Stimulated activated CD4-positive, alpha-beta T cell treated with anti-CD3 and anti-CD28 coated beads, TNF-alpha, amount 100 ng/mL, for 1 hour (primary cell): ENCODE results near the gene TULP4.
"Not testable (repeated sequence)": the region's sequence is repeated elsewhere in the genome, so short reads cannot be mapped to it uniquely, and the experiment has no call there.

Source experiments
- DNase-seq, 3 donors: peaks; one replicate each; pipeline ENCODE4 v3.0.0-alpha.2; 2020; ENCODE audit warnings: low read depth in 3 of 3, low spot score in 1 of 3

The TULP4 gene

GRCh38 chr6:158327211-158327610 lies 14.9 kb downstream of the TULP4 start:
- no peak for DNase-seq

DNA sequence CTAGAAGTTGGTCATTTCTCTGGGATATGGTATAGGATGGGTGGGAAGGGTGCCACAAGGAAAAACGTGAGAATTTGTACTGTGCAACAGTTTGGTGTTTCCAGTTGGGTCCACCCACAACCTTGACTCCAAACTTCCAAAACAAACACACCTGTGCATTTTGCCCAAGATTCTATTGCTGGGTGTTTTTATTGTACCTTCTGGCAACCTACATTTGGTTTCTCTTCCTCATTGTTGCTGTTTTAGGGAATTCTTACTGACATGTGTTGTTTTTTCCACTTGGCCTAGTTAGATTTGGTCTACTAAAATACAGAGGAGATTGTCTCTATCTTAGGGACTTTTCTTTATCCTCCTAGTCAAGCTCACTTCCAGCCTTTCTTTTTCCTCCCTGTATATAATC lies 16.7 kb downstream of the TULP4 start:
- no peak for DNase-seq

DNA sequence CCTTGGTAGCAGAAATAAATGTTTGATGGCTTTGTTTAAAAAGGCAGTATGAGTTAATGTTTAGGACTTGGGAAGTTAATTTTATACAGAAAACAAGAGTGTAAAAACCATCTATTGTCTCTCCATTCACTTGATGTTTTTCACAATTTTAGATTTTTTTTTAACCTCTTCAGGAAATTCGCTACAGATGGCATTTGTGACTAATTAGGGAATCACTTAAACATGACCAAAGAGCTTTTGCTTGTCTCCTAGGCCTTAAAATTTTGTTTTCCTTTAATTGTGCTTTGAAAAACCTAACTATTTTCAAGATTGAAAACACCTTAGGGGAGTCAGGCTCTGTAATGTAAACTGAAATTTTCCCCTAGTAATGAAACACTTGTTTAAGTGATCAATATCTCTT lies 17.3 kb downstream of the TULP4 start:
- no peak for DNase-seq

DNA sequence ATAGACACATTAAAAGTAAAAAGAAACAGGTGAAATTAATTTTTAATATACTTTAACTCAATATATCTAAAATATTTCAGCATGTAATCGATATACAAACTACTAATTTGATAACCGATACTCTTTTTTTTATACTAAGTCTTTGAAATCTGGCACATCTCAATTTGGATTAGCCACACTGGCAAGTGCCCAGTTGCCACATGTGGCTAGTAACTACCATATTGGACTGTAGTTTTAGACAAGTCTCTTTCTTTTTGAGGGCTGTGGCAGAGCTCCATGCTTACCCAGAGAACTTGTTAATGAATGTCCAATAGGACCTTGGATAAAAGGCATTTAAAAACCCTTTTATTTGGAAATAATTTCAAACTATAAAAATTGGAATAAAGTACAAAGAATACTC lies 17.8 kb downstream of the TULP4 start:
- no peak for DNase-seq

DNA sequence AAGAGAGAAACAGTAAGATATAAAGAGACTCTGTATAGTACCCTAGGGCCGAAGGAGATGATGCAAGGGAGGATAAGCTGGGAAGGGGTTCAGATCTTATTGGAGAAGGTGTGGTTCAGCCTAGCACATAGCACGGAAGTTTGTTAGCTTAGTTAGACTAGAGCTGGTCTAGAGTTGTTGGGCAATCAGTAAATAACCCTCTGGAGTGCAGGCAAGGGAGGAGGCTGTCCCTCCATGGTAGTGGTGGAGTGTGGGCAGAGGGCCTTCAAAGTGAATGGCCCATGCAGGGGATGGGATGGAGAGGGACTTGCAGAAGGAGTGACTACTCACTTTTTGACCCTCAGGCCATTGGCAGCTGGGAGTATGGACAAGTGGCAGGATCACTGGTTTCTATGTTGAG lies 20.0 kb downstream of the TULP4 start:
- no peak for DNase-seq

DNA sequence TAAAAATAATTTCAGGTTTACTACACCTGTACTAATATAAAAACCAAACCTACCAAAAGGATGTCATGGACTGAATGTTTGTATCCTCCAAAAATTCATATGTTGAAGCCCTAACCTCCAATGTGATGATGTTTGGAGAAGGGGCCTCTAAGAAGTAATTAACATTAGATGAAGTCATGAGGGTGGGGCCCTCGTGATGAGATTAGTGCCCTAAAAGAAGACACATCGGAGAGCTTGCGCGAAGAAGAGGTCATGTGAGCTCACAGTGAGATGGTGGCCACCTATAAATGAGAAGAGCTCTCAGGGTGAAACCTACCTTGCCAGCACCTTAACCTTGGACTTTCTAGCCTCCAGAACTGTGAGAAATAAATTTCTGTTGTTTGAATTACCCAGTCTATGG lies 20.8 kb downstream of the TULP4 start:
- no peak for DNase-seq

GRCh38 chr6:158334534-158334933 lies 22.3 kb downstream of the TULP4 start:
- DNase-seq, result no peak

DNA sequence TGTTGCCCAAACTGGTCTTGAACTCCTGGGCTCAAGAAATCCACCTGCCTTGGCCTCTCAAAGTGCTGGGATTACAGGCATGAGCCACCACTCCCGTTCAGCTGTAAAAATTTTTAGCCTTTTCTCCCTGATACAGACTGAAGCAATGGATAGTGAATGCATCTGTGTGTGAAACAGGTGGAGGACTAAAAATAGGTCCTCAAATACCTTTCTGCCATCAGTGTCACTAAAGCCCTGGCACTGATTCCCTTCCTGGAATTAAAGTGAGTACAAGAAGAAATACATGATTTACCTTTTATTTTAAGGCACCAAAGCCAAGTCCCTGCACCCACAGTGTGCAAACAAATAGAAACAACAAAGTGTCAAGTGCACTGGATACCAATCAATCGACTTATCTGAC lies 25.1 kb downstream of the TULP4 start:
- no peak for DNase-seq

GRCh38 chr6:158338311-158339112 lies 26.2 kb downstream of the TULP4 start:
- DNase-seq, result no peak

- not testable (repeated sequence) for DNase-seq
Measured at GRCh38 chr6:158339197-158339596, 26.9 kb downstream of the TULP4 start.

DNA sequence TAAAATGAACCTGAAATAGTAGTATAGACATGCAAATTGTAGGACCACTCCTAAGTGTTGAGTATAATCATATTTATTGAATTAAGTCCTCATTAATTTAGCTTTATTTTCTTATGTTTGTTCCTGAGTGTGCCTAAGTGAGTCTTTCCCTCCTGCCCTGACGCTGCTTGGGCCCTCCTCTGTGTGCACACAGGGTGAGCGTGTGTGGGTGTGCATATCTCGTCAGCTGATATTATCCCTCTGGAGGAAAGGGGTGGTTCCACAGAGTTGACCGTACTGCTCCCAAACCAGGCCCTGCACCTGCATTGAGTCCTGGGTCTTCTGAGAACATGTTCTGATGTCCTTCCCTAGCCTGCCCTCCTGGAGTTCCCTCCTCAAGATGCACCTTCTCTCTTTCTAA lies 28.0 kb downstream of the TULP4 start:
- no peak for DNase-seq

- no peak for DNase-seq
Measured at GRCh38 chr6:158344534-158344933, 32.3 kb downstream of the TULP4 start.

DNA sequence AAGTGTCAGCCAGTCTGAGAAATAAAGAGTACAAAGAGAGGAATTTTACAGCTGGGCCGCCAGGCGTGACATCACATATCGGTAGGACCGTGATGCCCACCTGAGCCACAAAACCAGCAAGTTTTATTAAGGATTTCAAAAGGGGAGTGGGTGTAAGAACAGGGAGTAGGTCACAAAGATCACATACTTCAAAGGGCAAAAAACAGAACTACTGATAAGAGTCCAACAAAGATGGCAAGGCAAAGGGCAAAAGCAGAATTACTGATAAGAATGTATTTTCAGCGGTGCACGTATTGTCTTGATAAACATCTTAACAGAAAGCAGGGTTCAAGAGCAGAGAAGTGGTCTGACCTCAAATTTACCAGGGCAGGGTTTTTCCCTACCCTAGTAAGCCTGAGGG lies 33.2 kb downstream of the TULP4 start:
- not testable (repeated sequence) for DNase-seq

DNA sequence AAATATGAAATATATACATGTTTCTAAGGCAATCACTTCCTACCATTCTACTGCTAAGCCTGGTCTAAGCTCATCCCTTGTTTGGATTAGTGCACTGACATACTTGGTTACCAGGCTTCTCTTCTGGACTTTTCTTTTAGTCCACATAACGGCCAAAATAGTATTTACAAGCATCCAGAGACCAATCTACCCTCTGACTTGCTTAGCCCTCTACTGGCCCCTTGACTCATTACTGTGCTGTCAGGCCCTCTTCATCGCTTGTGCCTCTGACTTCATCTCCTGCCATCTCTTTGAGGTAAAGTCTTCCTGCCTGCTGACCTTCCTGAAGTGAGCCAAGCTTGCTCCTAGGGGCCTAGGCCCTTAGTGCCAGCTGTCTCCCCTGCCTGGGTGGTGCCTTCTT lies 35.1 kb downstream of the TULP4 start:
- DNase-seq, result no peak

DNA sequence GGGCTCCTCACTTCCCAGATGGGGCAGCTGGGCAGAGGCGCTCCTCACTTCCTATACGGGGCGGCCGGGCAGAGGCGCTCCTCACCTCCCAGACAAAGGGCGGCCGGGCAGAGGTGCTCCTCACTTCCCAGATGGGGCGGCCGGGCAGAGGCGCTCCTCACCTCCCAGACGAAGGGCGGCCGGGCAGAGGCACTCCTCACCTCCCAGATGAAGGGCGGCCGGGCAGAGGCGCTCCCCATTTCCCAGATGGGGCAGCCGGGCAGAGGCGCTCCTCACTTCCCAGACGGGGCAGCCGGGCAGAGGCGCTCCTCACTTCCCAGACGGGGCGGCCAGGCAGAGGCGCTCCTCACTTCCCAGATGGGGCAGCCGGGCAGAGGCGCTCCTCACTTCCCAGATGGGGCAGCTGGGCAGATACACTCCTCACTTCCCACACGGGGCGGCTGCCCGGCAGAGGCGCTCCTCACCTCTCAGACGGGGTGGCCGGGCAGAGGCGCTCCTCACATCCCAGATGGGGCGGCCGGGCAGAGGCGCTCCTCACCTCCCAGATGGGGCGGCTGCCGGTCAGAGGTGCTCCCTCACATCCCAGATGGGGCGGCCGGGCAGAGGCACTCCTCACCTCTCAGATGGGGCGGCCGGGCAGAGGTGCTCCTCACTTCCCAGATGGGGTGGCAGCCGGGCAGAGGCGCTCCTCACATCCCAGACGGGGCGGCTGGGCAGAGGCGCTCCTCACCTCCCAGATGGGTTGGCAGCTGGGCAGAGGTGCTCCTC lies 36.7 kb downstream of the TULP4 start:
- not testable (repeated sequence) for DNase-seq

- not testable (repeated sequence) for DNase-seq
Measured at GRCh38 chr6:158349505-158350275, 37.4 kb downstream of the TULP4 start.

- DNase-seq, result not testable (repeated sequence)
Measured at GRCh38 chr6:158350731-158351130, 38.5 kb downstream of the TULP4 start.

GRCh38 chr6:158353883-158354877 lies 41.9 kb downstream of the TULP4 start:
- no peak for DNase-seq

DNA sequence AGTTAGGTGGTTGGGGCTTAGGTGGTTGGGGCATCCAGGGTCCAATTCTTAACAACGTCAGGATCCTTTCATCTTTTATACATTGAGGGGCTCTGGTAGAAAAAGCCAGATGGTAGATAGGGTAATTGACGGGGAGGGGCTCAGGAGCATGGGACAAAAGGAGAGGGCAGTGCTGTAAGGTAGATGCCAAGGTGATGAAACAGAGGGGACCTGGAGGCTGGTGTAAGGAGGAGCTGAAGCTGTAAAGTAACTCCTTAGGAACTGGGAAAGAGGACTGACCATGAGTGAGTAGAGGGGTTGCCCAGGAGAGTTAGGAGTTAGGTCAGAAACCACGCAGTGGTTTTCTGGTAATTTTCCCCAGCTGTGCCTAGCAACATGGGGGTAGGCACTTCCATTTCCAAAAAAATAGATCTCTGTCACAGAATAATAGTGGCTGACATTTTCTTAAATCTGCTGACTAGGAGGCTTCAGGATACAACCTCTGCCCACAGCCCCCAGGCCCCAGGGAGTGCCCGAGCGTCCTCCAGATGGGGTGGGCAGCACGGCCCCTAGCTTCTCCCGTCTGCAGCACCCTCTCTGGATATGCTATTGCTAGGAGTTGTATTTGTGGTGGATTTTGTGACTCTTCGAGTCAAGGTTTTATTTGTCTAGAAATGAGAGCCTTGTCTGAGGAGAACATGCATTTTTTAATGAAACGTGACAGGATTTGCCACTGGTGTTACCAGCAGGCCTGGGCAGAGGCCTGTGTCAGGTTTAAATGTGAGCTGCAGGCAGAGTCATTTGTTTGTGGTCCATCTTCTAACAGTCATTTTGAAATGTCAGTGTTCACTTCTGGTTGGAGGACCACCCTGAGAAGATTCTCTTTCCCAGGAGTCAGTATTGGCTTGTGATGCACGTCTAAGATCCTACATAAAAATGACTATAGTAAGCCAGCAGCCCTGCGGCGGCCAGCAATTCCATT lies 44.6 kb downstream of the TULP4 start:
- DNase-seq, result no peak
